ENCODE data around the gene DIO1. TPM values are rescaled to one million over a fixed set of nuclear protein-coding genes. Genes with fewer than 3 reads are reported as not detected.
"Not testable (repeated sequence)": the region's sequence is repeated elsewhere in the genome, so short reads cannot be mapped to it uniquely, and the experiment has no call there.

Gene DIO1
- polyA plus RNA-seq, 3 donors, result 0.22 to 0.73 TPM; not detected in 1

GRCh38 chr1:53871221-53871620 lies 22.8 kb upstream of the DIO1 start:
- H3K4me1 Mint-ChIP-seq, result peaks cover 4% of the 10 kb centered on the region
- TF ChIP-seq, protein P1, sequence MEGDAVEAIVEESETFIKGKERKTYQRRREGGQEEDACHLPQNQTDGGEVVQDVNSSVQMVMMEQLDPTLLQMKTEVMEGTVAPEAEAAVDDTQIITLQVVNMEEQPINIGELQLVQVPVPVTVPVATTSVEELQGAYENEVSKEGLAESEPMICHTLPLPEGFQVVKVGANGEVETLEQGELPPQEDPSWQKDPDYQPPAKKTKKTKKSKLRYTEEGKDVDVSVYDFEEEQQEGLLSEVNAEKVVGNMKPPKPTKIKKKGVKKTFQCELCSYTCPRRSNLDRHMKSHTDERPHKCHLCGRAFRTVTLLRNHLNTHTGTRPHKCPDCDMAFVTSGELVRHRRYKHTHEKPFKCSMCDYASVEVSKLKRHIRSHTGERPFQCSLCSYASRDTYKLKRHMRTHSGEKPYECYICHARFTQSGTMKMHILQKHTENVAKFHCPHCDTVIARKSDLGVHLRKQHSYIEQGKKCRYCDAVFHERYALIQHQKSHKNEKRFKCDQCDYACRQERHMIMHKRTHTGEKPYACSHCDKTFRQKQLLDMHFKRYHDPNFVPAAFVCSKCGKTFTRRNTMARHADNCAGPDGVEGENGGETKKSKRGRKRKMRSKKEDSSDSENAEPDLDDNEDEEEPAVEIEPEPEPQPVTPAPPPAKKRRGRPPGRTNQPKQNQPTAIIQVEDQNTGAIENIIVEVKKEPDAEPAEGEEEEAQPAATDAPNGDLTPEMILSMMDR (IDR thresholded peaks at IDR 0.05), result no peak
- H3K4me3 ChIP-seq (replicated peaks in 1 of 3; ENCODE audit: low read depth in 2 of 3, low read length in 3 of 3), result no peak overlapping the region
- no peak overlapping the region for H3K4me3 Mint-ChIP-seq
- no peaks in the 10 kb centered on the region for H3K4me1 ChIP-seq (ENCODE audit: control insufficient read depth in 1 of 2, insufficient read depth in 2 of 2, low read length in 2 of 2)
- H2AFZ ChIP-seq (ENCODE audit: insufficient read depth, low read depth, low read length, poor library complexity, severe bottlenecking), result no peak overlapping the region
- H3K27me3 Mint-ChIP-seq (ENCODE audit: low read depth in 3 of 3), result no peaks in the 10 kb centered on the region
- no peak overlapping the region for H3K4me2 ChIP-seq (replicated peaks; ENCODE audit: extremely low read depth, low read length, poor library complexity, severe bottlenecking)
- 100% methylated on average over 3 of the region's 4 CpGs for WGBS (ENCODE audit: insufficient coverage)
- H3K27ac ChIP-seq (ENCODE audit: low read depth in 1 of 2, low read length in 2 of 2), result no peak overlapping the region
- DNase-seq, result no peak
- H3K36me3 Mint-ChIP-seq, result peaks cover 71 to 88% of the 10 kb centered on the region in 2 donors
- H3K27me3 ChIP-seq (ENCODE audit: control insufficient read depth in 2 of 2, insufficient read depth in 2 of 2, low read length in 2 of 2), result no peaks in the 10 kb centered on the region
- no peaks in the 10 kb centered on the region for H3K9me3 ChIP-seq (replicated peaks in 1 of 2; ENCODE audit: control insufficient read depth in 1 of 2, insufficient read depth in 1 of 2, low read length in 2 of 2)
- no peak overlapping the region for H3K27ac Mint-ChIP-seq
- no peak overlapping the region for H3K9ac ChIP-seq (ENCODE audit: insufficient read depth, low read length, poor library complexity, severe bottlenecking)
- H4K20me1 ChIP-seq (ENCODE audit: insufficient read depth, low read length), result no peaks in the 10 kb centered on the region
- intact Hi-C loops (cut with micrococcal nuclease), result no loop called here
- no peaks in the 10 kb centered on the region for H3K79me2 ChIP-seq (ENCODE audit: insufficient read depth, low read length)
- peaks cover 0 to 6% (median 0%) of the 10 kb centered on the region in 7 donors for H3K9me3 Mint-ChIP-seq
- H3K36me3 ChIP-seq (replicated peaks in 1 of 2; ENCODE audit: control insufficient read depth in 1 of 2, insufficient read depth in 2 of 2, low read length in 2 of 2), result peaks cover 73 to 90% of the 10 kb centered on the region in 2 donors

GRCh38 chr1:53871773-53872484 lies 22.1 kb upstream of the DIO1 start:
- Histone ChIP-seq H3K4me3 (replicated peaks in 1 of 3; ENCODE audit: low read depth in 2 of 3, low read length in 3 of 3) (no peak overlapping the region), H3K9me3 (replicated peaks in 1 of 2; ENCODE audit: control insufficient read depth in 1 of 2, insufficient read depth in 1 of 2, low read length in 2 of 2) (no peaks in the 10 kb centered on the region), H3K9ac (ENCODE audit: insufficient read depth, low read length, poor library complexity, severe bottlenecking) (no peak overlapping the region), H3K36me3 (replicated peaks in 1 of 2; ENCODE audit: control insufficient read depth in 1 of 2, insufficient read depth in 2 of 2, low read length in 2 of 2) (peaks cover 73 to 90% of the 10 kb centered on the region in 2 donors), H2AFZ (ENCODE audit: insufficient read depth, low read depth, low read length, poor library complexity, severe bottlenecking) (no peak overlapping the region), H3K27me3 (ENCODE audit: control insufficient read depth in 2 of 2, insufficient read depth in 2 of 2, low read length in 2 of 2) (no peaks in the 10 kb centered on the region), H3K79me2 (ENCODE audit: insufficient read depth, low read length) (no peaks in the 10 kb centered on the region), H3K4me2 (replicated peaks; ENCODE audit: extremely low read depth, low read length, poor library complexity, severe bottlenecking) (no peak overlapping the region), H3K4me1 (ENCODE audit: control insufficient read depth in 1 of 2, insufficient read depth in 2 of 2, low read length in 2 of 2) (no peaks in the 10 kb centered on the region), H4K20me1 (ENCODE audit: insufficient read depth, low read length) (no peaks in the 10 kb centered on the region), H3K27ac (ENCODE audit: low read depth in 1 of 2, low read length in 2 of 2) (no peak overlapping the region)
- no peaks in the 10 kb centered on the region for H3K27me3 Mint-ChIP-seq (ENCODE audit: low read depth in 3 of 3)
- no peak overlapping the region for H3K27ac Mint-ChIP-seq
- peaks cover 71 to 88% of the 10 kb centered on the region in 2 donors for H3K36me3 Mint-ChIP-seq
- TF ChIP-seq, protein P1 (IDR thresholded peaks at IDR 0.05), result no peak
- no peak for DNase-seq
- no CpG with 5 or more reads among the region's 5 CpGs for WGBS (ENCODE audit: insufficient coverage)
- intact Hi-C loops (cut with micrococcal nuclease), result no loop called here
- H3K4me3 Mint-ChIP-seq, result no peak overlapping the region
- H3K4me1 Mint-ChIP-seq, result peaks cover 4% of the 10 kb centered on the region
- H3K9me3 Mint-ChIP-seq, result peaks cover 0 to 6% (median 0%) of the 10 kb centered on the region in 7 donors

- H3K27me3 ChIP-seq (ENCODE audit: control insufficient read depth in 2 of 2, insufficient read depth in 2 of 2, low read length in 2 of 2); H3K9me3 ChIP-seq (replicated peaks in 1 of 2; ENCODE audit: control insufficient read depth in 1 of 2, insufficient read depth in 1 of 2, low read length in 2 of 2); H3K4me2 ChIP-seq (replicated peaks; ENCODE audit: extremely low read depth, low read length, poor library complexity, severe bottlenecking); H3K9ac ChIP-seq (ENCODE audit: insufficient read depth, low read length, poor library complexity, severe bottlenecking); H4K20me1 ChIP-seq (ENCODE audit: insufficient read depth, low read length); DNase-seq; H3K4me1 Mint-ChIP-seq; H3K4me3 Mint-ChIP-seq; H3K27ac ChIP-seq (ENCODE audit: low read depth in 1 of 2, low read length in 2 of 2); H3K27me3 Mint-ChIP-seq (ENCODE audit: low read depth in 3 of 3); H3K4me3 ChIP-seq (replicated peaks in 1 of 3; ENCODE audit: low read depth in 2 of 3, low read length in 3 of 3); H3K9me3 Mint-ChIP-seq; H2AFZ ChIP-seq (ENCODE audit: insufficient read depth, low read depth, low read length, poor library complexity, severe bottlenecking); H3K79me2 ChIP-seq (ENCODE audit: insufficient read depth, low read length); intact Hi-C loops (cut with micrococcal nuclease); H3K4me1 ChIP-seq (ENCODE audit: control insufficient read depth in 1 of 2, insufficient read depth in 2 of 2, low read length in 2 of 2): not testable (repeated sequence)
- Mint-ChIP-seq H3K27ac (peak overlapping the region in 2 of 7 donors; percentile 12 to 14), H3K36me3 (peaks cover 74 to 85% of the 10 kb centered on the region in 2 donors)
- peaks cover 82 to 90% of the 10 kb centered on the region in 2 donors for H3K36me3 ChIP-seq (replicated peaks in 1 of 2; ENCODE audit: control insufficient read depth in 1 of 2, insufficient read depth in 2 of 2, low read length in 2 of 2)
- WGBS (ENCODE audit: insufficient coverage), result 100% methylated on average over 2 of the region's 2 CpGs
Measured at GRCh38 chr1:53875150-53875549, 18.8 kb upstream of the DIO1 start.

Measured in CD14-positive monocyte (primary cell).